DND-41 (cell line): ENCODE data around the gene TEDC2.

ENCODE experiments used
- CTCF ChIP-seq: IDR thresholded peaks from 2 replicates; pipeline ENCODE4 v1.5.1; 2012; ENCODE audit warnings: borderline replicate concordance, low read length, moderate library complexity, mild to moderate bottlenecking; ENCODE audit not compliant: poor library complexity, severe bottlenecking; ENCODE audit errors: extremely low read depth
- EZH2 ChIP-seq: IDR thresholded peaks from 3 replicates; pipeline ENCODE4 v1.6.1; 2012; ENCODE audit warnings: borderline replicate concordance, low read depth, mild to moderate bottlenecking, moderate library complexity, low read length, inconsistent platforms; ENCODE audit not compliant: severe bottlenecking

DNA sequence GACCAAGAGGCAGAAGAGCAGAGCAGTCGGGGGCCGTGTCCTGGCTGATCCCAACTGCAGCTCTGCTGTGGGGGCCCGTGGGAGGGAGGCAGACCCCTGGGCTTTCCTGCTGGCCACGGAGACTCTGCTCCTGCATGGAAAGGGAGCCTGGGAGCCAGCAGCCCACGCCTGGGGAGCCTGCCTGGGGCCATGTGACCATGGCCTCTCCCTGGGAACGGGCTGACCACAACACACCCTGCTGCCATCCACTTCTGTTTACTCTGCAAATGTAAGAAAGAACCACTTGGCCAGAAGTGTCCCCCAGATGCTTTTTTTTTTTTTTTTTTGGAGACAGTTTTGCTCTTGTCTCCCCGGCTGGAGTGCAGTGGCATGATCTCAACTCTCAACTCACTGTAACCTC lies 2.0 kb upstream of the TEDC2 start:
- no peak for TF ChIP-seq EZH2
- no peak for TF ChIP-seq CTCF
